ENCODE data around the gene MALSU1.

The MALSU1 gene

DNA sequence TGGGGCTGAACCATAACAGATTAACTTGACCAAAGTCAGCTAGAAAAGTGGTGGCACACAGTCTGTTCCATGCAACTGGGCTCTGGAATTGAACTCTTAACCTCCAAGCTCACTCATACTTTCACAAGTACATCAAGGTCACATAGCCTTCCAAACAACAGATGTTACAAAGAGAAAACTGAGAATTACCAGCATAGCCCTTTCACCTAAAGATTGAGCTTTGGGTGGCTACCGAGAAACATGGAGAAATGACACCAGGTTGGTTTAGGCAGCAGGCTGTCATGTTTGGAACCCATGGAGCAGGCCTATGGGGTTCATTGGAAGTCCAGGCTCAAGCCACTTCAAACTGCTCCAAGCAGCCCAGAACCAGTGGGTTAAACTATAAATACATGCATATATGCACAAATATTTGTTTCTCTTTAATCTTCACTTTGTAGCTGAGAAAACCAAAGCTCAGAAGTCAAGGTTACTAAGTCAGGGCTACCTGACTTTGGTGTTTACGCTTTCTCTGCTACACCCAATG lies 59.1 kb downstream of the MALSU1 start:
- DNase-seq (ENCODE audit: low read depth in 4 of 4, low spot score in 1 of 4) = no peak
